CD14-positive monocyte (primary cell): ENCODE data around the gene PYDC2. TPM values are rescaled to one million over a fixed set of nuclear protein-coding genes. Genes with fewer than 3 reads are reported as not detected.

Experiments
- DNase-seq, 3 donors: peaks; one replicate each; pipeline ENCODE4 v3.0.0-alpha.2; 2011 to 2022
- H2AFZ ChIP-seq: 2 replicates; pipeline ENCODE4 v1.6.0; 2012; ENCODE audit warnings: mild to moderate bottlenecking, low read depth, low read length, inconsistent platforms; ENCODE audit not compliant: insufficient read depth, poor library complexity, severe bottlenecking
- H3K27ac ChIP-seq, 2 donors: 1 replicate in 1 of 2; 2 replicates in 1 of 2; pipeline ENCODE4 v1.5.1; 2012 to 2013; ENCODE audit warnings: low read length in 2 of 2, control low read depth in 1 of 2, inconsistent platforms in 1 of 2, low read depth in 1 of 2, mild to moderate bottlenecking in 1 of 2
- H3K27me3 ChIP-seq, 2 donors: one replicate each; pipeline versions ENCODE4 v1.6.0 to v1.6.1; 2011 to 2013; ENCODE audit warnings: low read length in 2 of 2; ENCODE audit not compliant: control insufficient read depth in 2 of 2, insufficient read depth in 2 of 2
- H3K36me3 ChIP-seq, 2 donors: replicated peaks in 1 of 2; 1 replicate in 1 of 2; 2 replicates in 1 of 2; pipeline versions ENCODE4 v1.5.1 to v1.6.1; 2012 to 2013; ENCODE audit warnings: low read length in 2 of 2, control low read depth in 1 of 2, inconsistent platforms in 1 of 2, mild to moderate bottlenecking in 1 of 2; ENCODE audit not compliant: insufficient read depth in 2 of 2, control insufficient read depth in 1 of 2
- H3K4me1 ChIP-seq, 2 donors: 1 replicate in 1 of 2; 2 replicates in 1 of 2; pipeline versions ENCODE4 v1.5.1 to v1.6.1; 2012 to 2013; ENCODE audit warnings: low read length in 2 of 2, control low read depth in 1 of 2, inconsistent platforms in 1 of 2, mild to moderate bottlenecking in 1 of 2, moderate library complexity in 1 of 2; ENCODE audit not compliant: insufficient read depth in 2 of 2, control insufficient read depth in 1 of 2
- H3K4me2 ChIP-seq: replicated peaks from 2 replicates; pipeline ENCODE3; 2012; ENCODE audit warnings: low read length, moderate library complexity, mild to moderate bottlenecking; ENCODE audit not compliant: poor library complexity, severe bottlenecking; ENCODE audit errors: extremely low read depth
- H3K4me3 ChIP-seq, 3 experiments: fragments of 200-600 bp in 1 of 3; sonication (generic) in 1 of 3; replicated peaks in 1 of 3; 1 replicate in 2 of 3; 2 replicates in 1 of 3; pipeline ENCODE4 v1.5.1; 2011 to 2013; ENCODE audit warnings: low read length in 3 of 3, mild to moderate bottlenecking in 3 of 3, control low read depth in 2 of 3, low read depth in 2 of 3, inconsistent platforms in 1 of 3, moderate library complexity in 1 of 3
- H3K79me2 ChIP-seq: 2 replicates; pipeline ENCODE4 v1.6.0; 2012; ENCODE audit warnings: mild to moderate bottlenecking, control low read depth, inconsistent platforms, low read length, moderate library complexity; ENCODE audit not compliant: insufficient read depth
- H3K9ac ChIP-seq: 2 replicates; pipeline ENCODE4 v1.6.0; 2017; ENCODE audit warnings: low read length, mild to moderate bottlenecking; ENCODE audit not compliant: insufficient read depth, poor library complexity, severe bottlenecking
- H3K9me3 ChIP-seq, 2 donors: replicated peaks in 1 of 2; 1 replicate in 1 of 2; 2 replicates in 1 of 2; pipeline versions ENCODE4 v1.5.1 to v1.6.1; 2012 to 2013; ENCODE audit warnings: low read length in 2 of 2, control low read depth in 1 of 2; ENCODE audit not compliant: control insufficient read depth in 1 of 2, insufficient read depth in 1 of 2
- H4K20me1 ChIP-seq: 2 replicates; pipeline ENCODE4 v1.6.0; 2012; ENCODE audit warnings: mild to moderate bottlenecking, low read length, control low read depth, moderate library complexity; ENCODE audit not compliant: insufficient read depth
- H3K27ac Mint-ChIP-seq, 7 donors: one replicate each; pipeline ENCODE4 v1.8.0; 2020; ENCODE audit warnings: mild to moderate bottlenecking in 7 of 7, mixed read lengths in 7 of 7, moderate library complexity in 6 of 7, inconsistent platforms in 2 of 7
- H3K27me3 Mint-ChIP-seq, 3 donors: one replicate each; pipeline ENCODE4 v1.8.0; 2021 to 2022; ENCODE audit warnings: low read depth in 3 of 3, mild to moderate bottlenecking in 3 of 3, mixed read lengths in 3 of 3, moderate library complexity in 3 of 3, inconsistent platforms in 1 of 3
- H3K36me3 Mint-ChIP-seq, 2 donors: one replicate each; pipeline ENCODE4 v1.8.0; 2020; ENCODE audit warnings: mixed read lengths in 2 of 2, inconsistent platforms in 1 of 2, mild to moderate bottlenecking in 1 of 2
- H3K4me1 Mint-ChIP-seq: one replicate; pipeline ENCODE4 v1.8.0; 2020; ENCODE audit warnings: mild to moderate bottlenecking, mixed read lengths
- H3K4me3 Mint-ChIP-seq, 2 donors: one replicate each; pipeline ENCODE4 v1.8.0; 2020; ENCODE audit warnings: mild to moderate bottlenecking in 2 of 2, mixed read lengths in 2 of 2, moderate library complexity in 1 of 2
- H3K9me3 Mint-ChIP-seq, 7 donors: one replicate each; pipeline ENCODE4 v1.8.0; 2020 to 2022; ENCODE audit warnings: mixed read lengths in 7 of 7, mild to moderate bottlenecking in 6 of 7, moderate library complexity in 6 of 7, inconsistent platforms in 2 of 7
- CTCF ChIP-seq: fragments of 200-600 bp; IDR thresholded peaks from one replicate; pipeline ENCODE4 v1.8.0; 2022; ENCODE audit warnings: antibody characterized with exemption, mild to moderate bottlenecking
- WGBS: methylation state at CpG from one replicate; pipeline ENCODE4 v1.1.5; 2013; ENCODE audit warnings: missing lambda C conversion rate; ENCODE audit not compliant: insufficient coverage; 5-methylcytosine and 5-hydroxymethylcytosine counted together
- intact Hi-C, 2 donors: fragments of 100-400 bp; cut with micrococcal nuclease; formaldehyde crosslinking; loops; one replicate each; pipeline versions ENCODE4 v1.15.0 to v1.15.1; 2023
- polyA plus RNA-seq, 3 donors: library from polyadenylated mRNA; depleted of rRNA in 1 of 3; unstranded in 2 of 3; stranded (reverse) in 1 of 3; fragments of 300-500 nt in 2 of 3; fragments of >200 nt in 1 of 3; fragmentation: Illumina TruSeq in 2 of 3; gene quantifications; 1 replicate in 2 of 3; 2 replicates in 1 of 3; pipeline ENCODE4 v1.2.3, GENCODE V29; 2012 to 2021

PYDC2 gene
- polyA plus RNA-seq, 3 donors = not detected

DNA sequence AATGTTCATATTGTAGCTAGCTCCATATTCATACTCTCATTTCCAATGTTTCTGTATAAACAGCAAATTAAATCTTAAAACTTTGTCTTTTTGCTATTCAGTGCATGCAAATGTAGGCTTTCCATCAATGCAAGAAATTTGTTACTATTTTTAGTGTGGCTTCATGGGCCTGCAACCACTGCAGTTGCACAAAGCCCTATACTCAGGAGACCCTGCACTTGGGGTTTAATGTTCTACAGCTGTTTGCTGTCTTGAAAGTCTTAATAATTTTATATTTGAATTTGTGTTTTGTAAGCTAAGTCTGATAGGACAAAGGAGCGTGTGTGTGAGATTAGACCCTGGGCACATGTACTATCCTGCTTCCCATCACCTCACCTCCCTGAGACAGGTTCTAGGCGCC is 9.6 kb downstream of the PYDC2 start:
- no peaks in the 10 kb centered on the region for H3K4me1 Mint-ChIP-seq
- no peaks in the 10 kb centered on the region for H3K36me3 ChIP-seq
- no peak for TF ChIP-seq CTCF
- H4K20me1 ChIP-seq = no peaks in the 10 kb centered on the region
- no peak overlapping the region for H3K4me3 Mint-ChIP-seq
- no peak overlapping the region for H3K27ac Mint-ChIP-seq
- peaks cover 0 to 5% of the 10 kb centered on the region in 2 donors for H3K9me3 ChIP-seq
- H3K9ac ChIP-seq = no peak overlapping the region
- no peaks in the 10 kb centered on the region for H3K27me3 ChIP-seq
- H3K9me3 Mint-ChIP-seq = peaks cover 0 to 6% (median 2%) of the 10 kb centered on the region in 7 donors
- no peaks in the 10 kb centered on the region for H3K36me3 Mint-ChIP-seq
- WGBS = 63% methylated on average over 1 of the region's 2 CpGs
- intact Hi-C loops = no loop called here
- H2AFZ ChIP-seq = no peak overlapping the region
- no peak overlapping the region for H3K27ac ChIP-seq
- H3K27me3 Mint-ChIP-seq = no peaks in the 10 kb centered on the region
- no peaks in the 10 kb centered on the region for H3K4me1 ChIP-seq
- H3K79me2 ChIP-seq = no peaks in the 10 kb centered on the region
- H3K4me2 ChIP-seq = no peak overlapping the region
- no peak overlapping the region for H3K4me3 ChIP-seq
- DNase-seq = no peak

DNA sequence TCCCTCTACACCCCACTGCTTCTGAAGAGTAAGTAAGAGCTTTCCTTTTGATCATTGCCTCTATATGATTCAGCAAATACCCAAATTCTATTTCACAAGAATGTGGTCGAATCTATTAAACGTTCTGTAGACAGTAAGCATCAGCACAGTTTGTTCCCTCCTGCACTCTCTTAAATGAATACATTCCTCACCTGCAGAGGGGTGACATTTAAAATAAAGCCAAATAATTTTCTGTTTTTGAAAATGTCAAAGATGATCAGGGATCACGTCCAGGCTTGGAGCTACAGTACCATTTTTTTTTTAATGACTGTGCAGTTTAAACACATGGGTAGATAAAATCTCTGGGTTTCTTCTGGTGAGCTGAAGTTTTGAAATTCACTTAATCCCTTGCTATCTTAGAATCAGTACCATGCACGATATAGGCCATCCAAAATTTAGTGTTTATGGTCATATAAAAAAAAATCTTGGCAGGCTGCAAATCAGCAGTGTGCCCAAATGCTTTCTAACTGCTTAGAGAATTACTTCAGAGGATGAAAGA is 12.8 kb downstream of the PYDC2 start:
- DNase-seq = no peak
- H3K4me3 ChIP-seq = no peak overlapping the region
- no peaks in the 10 kb centered on the region for H3K79me2 ChIP-seq
- no peaks in the 10 kb centered on the region for H4K20me1 ChIP-seq
- intact Hi-C loops = no loop called here
- no peaks in the 10 kb centered on the region for H3K27me3 ChIP-seq
- no peaks in the 10 kb centered on the region for H3K36me3 Mint-ChIP-seq
- H3K4me2 ChIP-seq = no peak overlapping the region
- H3K27ac Mint-ChIP-seq = no peak overlapping the region
- no peak for TF ChIP-seq CTCF
- no peak overlapping the region for H2AFZ ChIP-seq
- WGBS = 60% methylated on average over 1 of the region's 4 CpGs
- H3K27me3 Mint-ChIP-seq = no peaks in the 10 kb centered on the region
- no peaks in the 10 kb centered on the region for H3K4me1 ChIP-seq
- peaks cover 0 to 5% of the 10 kb centered on the region in 2 donors for H3K9me3 ChIP-seq
- peaks cover 0 to 6% (median 2%) of the 10 kb centered on the region in 7 donors for H3K9me3 Mint-ChIP-seq
- no peak overlapping the region for H3K9ac ChIP-seq
- no peak overlapping the region for H3K27ac ChIP-seq
- no peaks in the 10 kb centered on the region for H3K4me1 Mint-ChIP-seq
- H3K4me3 Mint-ChIP-seq = no peak overlapping the region
- H3K36me3 ChIP-seq = no peaks in the 10 kb centered on the region
